Tibial nerve (tissue), 4 donors: ENCODE results near the gene L3MBTL3. TPM values are rescaled to one million over a fixed set of nuclear protein-coding genes. Genes with fewer than 3 reads are reported as not detected.

Source experiments
- DNase-seq, 2 donors: peaks; one replicate each; pipeline ENCODE4 v3.0.0-alpha.2; 2019; ENCODE audit warnings: low spot score in 2 of 2
- H3K27ac ChIP-seq, 4 donors: fragments of 200-600 bp; sonication (generic) in 3 of 4; one replicate each; pipeline ENCODE4 v1.5.1; 2017 to 2019; ENCODE audit warnings: mild to moderate bottlenecking in 1 of 4
- H3K27me3 ChIP-seq, 2 donors: fragments of 200-600 bp; sonication (generic) in 1 of 2; one replicate each; pipeline versions ENCODE4 v1.5.1 to v1.6.0; 2017 to 2019
- H3K36me3 ChIP-seq, 3 donors: fragments of 200-600 bp; sonication (generic); one replicate each; pipeline ENCODE4 v1.5.1; 2018 to 2019
- H3K4me1 ChIP-seq, 4 donors: fragments of 200-600 bp; sonication (generic) in 3 of 4; one replicate each; pipeline ENCODE4 v1.5.1; 2017 to 2019
- H3K4me3 ChIP-seq, 4 donors: fragments of 200-600 bp; sonication (generic) in 3 of 4; one replicate each; pipeline ENCODE4 v1.5.1; 2017 to 2019; ENCODE audit warnings: mild to moderate bottlenecking in 1 of 4, moderate library complexity in 1 of 4
- H3K9me3 ChIP-seq, 4 donors: fragments of 200-600 bp; sonication (generic) in 3 of 4; one replicate each; pipeline ENCODE4 v1.5.1; 2017 to 2019
- CTCF ChIP-seq, 5 experiments: fragments of 200-600 bp in 3 of 5; fragments of 450-650 bp in 2 of 5; sonication (generic) in 3 of 5; IDR thresholded peaks; one replicate each; pipeline ENCODE4 v1.5.1; 2016 to 2019; ENCODE audit warnings: antibody characterized with exemption in 5 of 5, mild to moderate bottlenecking in 3 of 5, moderate library complexity in 2 of 5
- EP300 ChIP-seq, 2 donors: sonication (generic); formaldehyde crosslinking; IDR thresholded peaks; one replicate each; pipeline ENCODE4 v1.6.1; 2017; ENCODE audit warnings: antibody characterized with exemption in 2 of 2, mild to moderate bottlenecking in 1 of 2
- POLR2A ChIP-seq, 2 donors: fragments of 450-650 bp; IDR thresholded peaks; one replicate each; pipeline ENCODE4 v1.6.1; 2017; ENCODE audit warnings: antibody characterized with exemption in 2 of 2, mild to moderate bottlenecking in 2 of 2, moderate library complexity in 2 of 2
- WGBS, 2 donors: methylation state at CpG; one replicate each; pipeline ENCODE4 v1.1.5; 2018; 5-methylcytosine and 5-hydroxymethylcytosine counted together
- total RNA-seq, 4 donors: library from RNA; depleted of rRNA; stranded (reverse); fragments of >200 nt; gene quantifications; one replicate each; pipeline ENCODE4 v1.1.0, GENCODE V29; 2016

The L3MBTL3 gene
- total RNA-seq, 4 donors from 2014 or later, result 12.3 to 17.3 (median 14.4) TPM

GRCh38 chr6:130128326-130128725 lies 109.9 kb downstream of the L3MBTL3 start:
- H3K27me3 ChIP-seq, result no peaks in the 10 kb centered on the region
- no peaks in the 10 kb centered on the region for H3K9me3 ChIP-seq
- no peaks in the 10 kb centered on the region for H3K36me3 ChIP-seq
- no peak overlapping the region for H3K27ac ChIP-seq
- no peaks in the 10 kb centered on the region for H3K4me1 ChIP-seq
- TF ChIP-seq EP300 (IDR thresholded peaks at IDR 0.05) (no peak), POLR2A (IDR thresholded peaks at IDR 0.05) (no peak), CTCF (IDR thresholded peaks at IDR 0.05) (no peak)
- 83 to 89% methylated on average over 5 of the region's 5 CpGs for WGBS, 2 donors
- no peak for DNase-seq
- no peak overlapping the region for H3K4me3 ChIP-seq

- Histone ChIP-seq H3K27me3 (no peaks in the 10 kb centered on the region), H3K27ac (no peak overlapping the region), H3K9me3 (no peaks in the 10 kb centered on the region), H3K4me1 (no peaks in the 10 kb centered on the region), H3K36me3 (no peaks in the 10 kb centered on the region), H3K4me3 (no peak overlapping the region)
- TF ChIP-seq EP300 (IDR thresholded peaks at IDR 0.05), result no peak
- TF ChIP-seq POLR2A (IDR thresholded peaks at IDR 0.05), result no peak
- TF ChIP-seq CTCF (IDR thresholded peaks at IDR 0.05), result no peak
- WGBS, 2 donors, result 89 to 91% methylated on average over 6 of the region's 6 CpGs
- DNase-seq, result no peak
Observed at GRCh38 chr6:130129762-130130246, 111.4 kb downstream of the L3MBTL3 start.

- 60 to 62% methylated on average over 6 of the region's 6 CpGs for WGBS, 2 donors
- no peaks in the 10 kb centered on the region for H3K4me1 ChIP-seq
- no peak for TF ChIP-seq CTCF (IDR thresholded peaks at IDR 0.05)
- TF ChIP-seq EP300 (IDR thresholded peaks at IDR 0.05), result no peak
- no peak for TF ChIP-seq POLR2A (IDR thresholded peaks at IDR 0.05)
- no peak overlapping the region for H3K4me3 ChIP-seq
- no peak overlapping the region for H3K27ac ChIP-seq
- no peaks in the 10 kb centered on the region for H3K9me3 ChIP-seq
- DNase-seq, result no peak
- H3K36me3 ChIP-seq, result peaks cover 0 to 25% (median 0%) of the 10 kb centered on the region in 3 donors
- H3K27me3 ChIP-seq, result no peaks in the 10 kb centered on the region
Observed at GRCh38 chr6:130132286-130132701, 113.9 kb downstream of the L3MBTL3 start.

GRCh38 chr6:130134582-130134981 lies 116.2 kb downstream of the L3MBTL3 start:
- DNase-seq, result no peak
- H3K4me3 ChIP-seq, result no peak overlapping the region
- WGBS, 2 donors, result 81 to 88% methylated on average over 2 of the region's 2 CpGs
- no peak overlapping the region for H3K27ac ChIP-seq
- no peak for TF ChIP-seq POLR2A (IDR thresholded peaks at IDR 0.05)
- no peak for TF ChIP-seq CTCF (IDR thresholded peaks at IDR 0.05)
- no peak for TF ChIP-seq EP300 (IDR thresholded peaks at IDR 0.05)
- H3K27me3 ChIP-seq, result no peaks in the 10 kb centered on the region
- H3K36me3 ChIP-seq, result peaks cover 0 to 44% (median 0%) of the 10 kb centered on the region in 3 donors
- no peaks in the 10 kb centered on the region for H3K9me3 ChIP-seq
- H3K4me1 ChIP-seq, result no peaks in the 10 kb centered on the region

- no peak for DNase-seq
Observed at GRCh38 chr6:130136798-130137197, 118.4 kb downstream of the L3MBTL3 start.

More at GRCh38 chr6:130136798-130137197, 118.4 kb downstream of the L3MBTL3 start:
- TF ChIP-seq POLR2A (IDR thresholded peaks at IDR 0.05) (no peak), EP300 (IDR thresholded peaks at IDR 0.05) (no peak), CTCF (IDR thresholded peaks at IDR 0.05) (no peak)
- no peak overlapping the region for H3K27ac ChIP-seq
- H3K4me3 ChIP-seq, result no peak overlapping the region
- no peaks in the 10 kb centered on the region for H3K27me3 ChIP-seq
- H3K4me1 ChIP-seq, result no peaks in the 10 kb centered on the region
- H3K9me3 ChIP-seq, result no peaks in the 10 kb centered on the region
- H3K36me3 ChIP-seq, result peaks cover 0 to 58% (median 0%) of the 10 kb centered on the region in 3 donors
- WGBS, 2 donors, result 80 to 82% methylated on average over 2 of the region's 2 CpGs
